Astrocyte of the hippocampus (primary cell): ENCODE results near the gene CASK.

Experiments used
- DNase-seq: peaks from one replicate; pipeline ENCODE4 v3.0.0; 2011; ENCODE audit warnings: low read depth, low spot score

CASK gene

DNA sequence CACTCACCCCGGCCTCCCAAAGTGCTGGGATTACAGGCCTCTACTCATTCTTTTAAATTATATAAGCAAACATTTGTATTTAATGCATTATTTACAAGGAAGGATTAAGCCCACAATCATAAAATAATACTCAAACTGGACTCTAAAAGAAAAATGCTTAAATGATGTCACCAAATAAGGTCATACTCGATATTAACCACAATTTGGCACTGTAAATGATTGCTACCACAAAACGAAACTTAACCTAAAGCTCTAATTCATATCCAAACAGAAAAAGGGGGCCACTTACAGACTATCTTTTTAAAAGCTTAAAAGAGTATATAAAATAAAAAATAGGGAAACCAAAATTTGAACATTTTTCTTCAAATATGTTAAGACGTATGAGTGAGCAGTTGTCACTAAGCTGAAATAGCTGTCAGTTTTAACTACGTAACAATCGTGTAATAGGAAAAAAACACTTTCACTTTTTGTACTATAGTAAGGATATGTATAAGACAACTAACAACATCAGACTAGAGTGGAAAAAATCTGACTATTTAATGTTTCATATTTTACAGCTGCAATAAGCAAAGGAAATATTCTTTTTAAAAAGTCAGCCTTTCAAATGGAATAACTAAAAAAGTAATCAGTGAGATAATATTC lies 342.8 kb downstream of the CASK start:
- no peak for DNase-seq

- DNase-seq = no peak
Measured at GRCh38 chrX:41563876-41564275, 359.5 kb downstream of the CASK start.

DNA sequence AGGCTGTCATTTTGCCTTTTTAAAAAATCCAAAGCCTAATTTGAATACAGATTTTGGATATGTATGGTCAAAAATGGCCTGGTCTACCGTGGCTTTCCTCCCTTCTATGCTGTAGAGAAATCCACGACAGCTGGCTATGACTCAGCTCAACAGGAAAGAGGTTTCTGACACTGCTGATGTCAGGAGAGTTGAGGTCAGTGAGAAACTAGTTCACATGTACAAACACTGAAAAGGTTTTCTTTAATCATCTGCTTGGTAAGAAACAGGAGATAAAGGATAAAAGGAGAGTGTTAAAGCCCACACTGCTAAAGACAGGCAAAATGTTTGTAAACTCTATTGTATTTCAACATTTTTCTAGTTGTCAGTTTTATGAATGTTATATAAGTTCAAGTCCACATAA lies 362.3 kb downstream of the CASK start:
- DNase-seq = peak; percentile 68

DNA sequence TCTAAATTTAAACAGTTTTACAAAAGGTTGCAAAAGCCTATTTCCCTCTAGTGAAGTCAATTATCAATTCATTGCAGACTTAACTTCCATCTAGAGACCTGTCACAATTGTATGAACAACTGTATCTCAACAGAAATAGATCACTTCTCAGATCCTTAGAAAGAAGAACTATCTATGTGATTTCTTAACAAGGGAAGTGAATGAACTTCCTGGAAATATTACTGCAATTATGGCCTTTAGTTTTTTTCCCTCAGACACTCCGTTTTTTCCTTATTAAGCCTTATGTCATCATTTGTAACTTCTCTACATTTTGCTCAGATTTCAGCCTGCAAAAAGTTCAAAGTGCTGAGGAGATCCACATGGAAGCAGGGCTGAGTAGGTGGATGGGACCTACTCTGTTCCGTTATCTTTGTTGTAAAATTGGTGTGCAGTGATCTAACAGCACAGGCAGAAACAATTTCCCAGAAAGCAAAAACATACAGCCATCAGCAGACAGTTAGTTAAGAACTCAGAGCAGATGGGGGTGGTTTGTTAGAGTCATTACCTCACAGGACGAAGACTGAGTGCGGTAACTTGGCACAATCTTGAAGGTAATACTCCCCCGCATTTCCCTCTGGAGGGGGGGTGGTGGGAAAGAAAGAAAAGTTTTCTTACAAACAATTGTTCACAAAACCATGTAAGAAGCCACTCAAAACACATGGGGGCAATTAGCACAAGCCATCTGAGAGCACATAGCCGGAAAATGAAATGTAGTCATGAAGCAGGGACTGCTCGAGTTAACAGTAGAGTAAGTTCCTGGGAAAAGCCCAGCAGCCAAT lies 363.9 kb downstream of the CASK start:
- DNase-seq = peak; percentile 60

- peak; percentile 31 for DNase-seq
Measured at GRCh38 chrX:41558531-41558930, 364.8 kb downstream of the CASK start.

DNA sequence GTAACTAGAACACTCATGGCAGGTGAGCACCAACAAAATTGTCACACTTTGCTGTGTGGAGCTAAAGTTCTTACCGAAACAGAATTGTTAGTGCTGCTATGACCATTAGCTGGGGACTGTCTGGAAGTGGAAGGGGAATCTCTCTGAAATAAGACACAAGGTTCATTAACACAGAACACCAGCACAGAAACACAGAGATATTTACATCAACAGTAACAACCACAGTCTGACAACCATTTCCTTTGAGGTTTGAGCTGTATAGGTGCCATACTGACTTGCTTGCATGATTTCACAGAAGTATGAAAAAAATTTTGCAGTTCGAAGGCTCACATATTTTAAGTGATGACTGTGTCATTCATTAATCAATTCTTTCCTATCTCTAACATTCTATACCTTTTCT lies 366.4 kb downstream of the CASK start:
- no peak for DNase-seq

- peak; percentile 53 for DNase-seq
Measured at GRCh38 chrX:41553688-41554087, 369.7 kb downstream of the CASK start.

GRCh38 chrX:41548411-41548810 lies 374.9 kb downstream of the CASK start:
- DNase-seq = no peak

DNA sequence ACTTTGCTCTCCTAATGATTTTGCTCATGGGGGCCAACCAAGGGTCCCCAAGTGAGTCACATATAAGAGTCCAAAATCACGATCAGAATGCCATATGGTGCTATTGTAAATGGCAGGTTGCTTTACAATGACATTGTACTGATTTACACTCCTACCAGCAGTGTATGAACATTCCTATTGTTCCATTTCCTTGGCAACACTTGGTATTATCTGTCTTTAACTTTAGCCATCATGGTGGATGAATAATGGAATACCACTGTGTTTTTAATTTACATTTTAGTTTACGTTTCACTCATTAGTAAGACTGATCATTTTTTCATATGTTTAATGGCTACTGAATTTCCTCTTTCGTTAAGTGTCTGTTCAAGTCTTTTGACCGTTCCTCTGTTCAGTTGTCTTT lies 379.7 kb downstream of the CASK start:
- DNase-seq = no peak

DNA sequence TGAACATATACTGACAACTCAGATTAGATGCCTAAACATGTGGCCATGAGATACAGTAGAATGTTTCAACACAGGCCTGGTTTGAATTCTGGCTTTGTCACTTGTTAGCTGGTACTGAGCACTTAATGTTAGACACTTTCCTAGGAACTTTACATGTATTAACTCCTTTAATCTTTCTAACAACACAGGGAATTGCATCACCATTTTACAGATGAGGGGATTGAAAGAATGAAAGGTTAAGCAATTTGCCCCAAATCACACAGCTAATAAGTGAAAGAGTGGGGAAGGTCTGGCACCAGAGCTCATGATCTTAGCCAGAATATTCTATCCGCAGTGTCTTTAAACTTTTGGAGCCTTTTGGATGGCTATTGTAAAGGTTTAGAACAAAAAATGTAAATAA lies 380.3 kb downstream of the CASK start:
- no peak for DNase-seq

- peak; percentile 25 for DNase-seq
Measured at GRCh38 chrX:41542536-41542935, 380.8 kb downstream of the CASK start.

- peak; percentile 21 for DNase-seq
Measured at GRCh38 chrX:41542135-41542534, 381.2 kb downstream of the CASK start.

GRCh38 chrX:41541386-41541785 lies 382.0 kb downstream of the CASK start:
- DNase-seq = no peak

GRCh38 chrX:41538707-41539106 lies 384.6 kb downstream of the CASK start:
- DNase-seq = no peak

DNA sequence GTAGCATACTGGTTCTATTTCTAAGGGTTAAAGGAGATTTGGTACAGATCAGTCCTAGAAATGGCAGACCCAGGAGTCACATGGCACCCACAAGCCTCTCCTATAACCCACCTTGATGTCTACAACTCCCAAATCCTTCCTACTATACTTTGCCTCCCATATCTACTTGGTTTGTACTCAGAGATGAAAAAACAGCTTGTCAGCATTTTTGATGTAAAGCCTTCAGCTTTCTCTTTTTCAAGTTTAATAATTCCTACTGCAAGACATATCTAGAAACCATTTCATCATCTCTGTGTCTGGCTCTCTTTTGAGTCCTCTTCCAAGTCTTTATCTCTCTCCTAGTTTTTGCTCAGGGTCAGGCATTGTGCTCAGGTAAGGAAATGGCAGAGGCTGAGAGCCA lies 393.3 kb downstream of the CASK start:
- DNase-seq = no peak

- no peak for DNase-seq
Measured at GRCh38 chrX:41529221-41529620, 394.1 kb downstream of the CASK start.

GRCh38 chrX:41528784-41529183 lies 394.6 kb downstream of the CASK start:
- no peak for DNase-seq

DNA sequence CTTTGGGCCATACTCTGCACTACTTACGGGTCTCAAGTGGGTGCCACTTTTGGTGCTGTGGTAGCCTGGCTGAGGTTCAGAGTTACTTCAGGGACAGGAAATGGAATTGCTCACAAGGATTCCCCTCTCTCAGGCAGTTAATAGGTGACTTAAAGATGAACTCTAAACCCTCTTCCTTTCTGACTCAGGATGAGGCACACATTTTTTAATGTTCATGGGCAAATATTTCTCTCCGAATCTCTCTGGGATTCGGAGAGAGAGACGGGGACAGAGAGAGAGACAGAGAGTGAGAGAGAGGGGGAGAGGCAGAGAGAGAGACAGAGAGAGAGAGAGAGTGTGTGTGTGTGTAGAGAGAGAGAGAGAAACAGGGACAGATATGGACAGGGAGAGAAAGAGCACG lies 396.4 kb downstream of the CASK start:
- DNase-seq = no peak

DNA sequence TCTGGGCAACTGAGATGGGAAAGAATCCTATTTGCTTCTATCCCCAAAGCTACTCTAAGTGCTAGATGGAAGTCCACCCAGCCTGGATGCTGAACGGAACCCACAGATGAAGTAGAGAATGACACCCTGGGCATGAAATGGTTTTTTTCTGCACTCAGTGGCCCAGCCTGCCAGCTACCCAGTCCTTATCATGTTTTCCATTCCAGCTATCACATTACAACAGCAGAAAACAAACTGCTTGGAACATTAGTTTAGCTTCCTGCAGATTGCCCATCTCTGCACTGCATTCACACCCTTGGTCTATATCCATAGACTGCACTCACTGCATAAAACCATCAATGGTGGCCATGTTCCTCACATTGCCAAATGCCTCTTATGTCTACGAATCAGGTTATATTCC lies 397.1 kb downstream of the CASK start:
- no peak for DNase-seq

DNA sequence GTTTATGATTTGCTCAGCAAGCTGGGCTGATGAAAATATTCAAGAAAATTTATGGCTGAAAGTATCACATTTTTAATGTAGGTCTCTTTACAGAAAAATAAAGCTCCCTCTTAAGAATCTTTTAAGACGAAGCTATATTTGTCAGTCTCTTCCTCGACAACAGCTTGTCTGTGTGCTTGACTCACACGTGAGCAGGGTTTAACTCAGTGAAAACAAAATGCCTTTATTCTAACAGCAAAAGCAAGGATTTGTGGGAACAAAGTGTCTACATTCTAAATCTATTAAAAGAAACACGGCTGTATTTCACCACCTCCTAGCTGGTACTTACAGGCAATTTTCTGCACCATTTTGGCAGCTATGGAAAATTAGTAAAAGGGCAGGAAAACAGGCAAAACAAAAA lies 400.7 kb downstream of the CASK start:
- no peak for DNase-seq

DNA sequence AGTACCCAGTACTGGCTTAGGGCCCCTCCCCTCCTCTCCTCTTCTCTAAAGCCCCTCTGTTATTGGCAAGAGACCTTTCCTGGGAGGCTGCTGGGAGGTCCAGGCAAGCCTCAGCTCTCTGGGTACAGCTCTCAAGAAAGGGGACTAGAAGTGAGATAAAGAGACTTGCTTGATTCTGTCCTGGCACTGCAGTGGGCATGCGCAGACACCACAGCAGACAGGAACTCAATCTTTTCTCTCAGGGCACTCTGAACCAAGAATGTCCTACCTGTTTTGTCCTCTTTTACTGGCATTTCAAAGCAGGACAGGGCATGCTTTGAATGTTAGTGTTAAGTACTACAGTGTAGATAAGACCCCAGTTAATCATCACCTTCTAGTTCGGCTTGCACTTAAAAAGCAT lies 401.3 kb downstream of the CASK start:
- peak; percentile 14 for DNase-seq

DNA sequence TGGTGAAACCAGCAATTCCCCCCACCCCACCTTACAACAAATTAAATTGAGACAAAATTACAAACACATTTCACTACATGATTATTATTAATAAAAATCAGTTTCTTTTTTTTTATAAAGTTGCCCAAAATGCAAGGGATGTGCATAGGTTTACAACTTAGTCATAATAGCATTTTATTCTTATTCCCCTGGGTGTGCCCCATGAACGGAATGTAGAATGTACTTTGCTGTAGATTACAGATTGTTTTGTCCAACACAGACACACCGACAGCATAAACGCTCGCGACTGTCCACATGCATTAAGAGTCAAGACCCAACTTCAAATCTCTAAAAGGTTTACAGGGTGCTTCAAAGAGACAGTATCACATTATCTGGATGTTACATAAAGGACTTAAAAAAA lies 403.9 kb downstream of the CASK start:
- DNase-seq = no peak

- DNase-seq = no peak
Measured at GRCh38 chrX:41518841-41519220, 404.5 kb downstream of the CASK start.
